GM21576 (cell line): ENCODE measurements around the gene PSME1.
A peak's percentile ranks its signal among the peaks of the same experiment; 100 is the strongest.

ENCODE experiments used
- ATAC-seq: cut with Tn5 transposase; IDR thresholded peaks from one replicate; pipeline ENCODE4 v1.9.1; 2021; ENCODE audit warnings: mild to moderate bottlenecking, moderate library complexity; ENCODE audit not compliant: unreplicated experiment

The PSME1 gene

GRCh38 chr14:24127673-24128072 is 8.3 kb upstream of the PSME1 start:
- no peak for ATAC-seq

- ATAC-seq = no peak
Observed at GRCh38 chr14:24129410-24129998, 6.5 kb upstream of the PSME1 start.

GRCh38 chr14:24130380-24130716 is 5.6 kb upstream of the PSME1 start, which contains the start of gene FITM1:
Gene FITM1, plus strand, starts transcription at chr14:24130659. Its CDS starts 905 bp downstream, at chr14:24131564.
- ATAC-seq = no peak

GRCh38 chr14:24130717-24131548 is 5.1 kb upstream of the PSME1 start:
- ATAC-seq = no peak

GRCh38 chr14:24131549-24131966 is 4.4 kb upstream of the PSME1 start:
- ATAC-seq = no peak

GRCh38 chr14:24132061-24132685 is 3.8 kb upstream of the PSME1 start:
- no peak for ATAC-seq

GRCh38 chr14:24132976-24133375 is 3.0 kb upstream of the PSME1 start:
- ATAC-seq = no peak

- no peak for ATAC-seq
Observed at GRCh38 chr14:24133735-24134134, 2.3 kb upstream of the PSME1 start.

- no peak for ATAC-seq
Observed at GRCh38 chr14:24135584-24135833, 485 bp upstream of the PSME1 start.

GRCh38 chr14:24136684-24137528 is 912 bp downstream of the PSME1 start:
- no peak for ATAC-seq

GRCh38 chr14:24137529-24138395 is 1.8 kb downstream of the PSME1 start:
- no peak for ATAC-seq

- ATAC-seq = no peak
Observed at GRCh38 chr14:24138396-24139271, 2.6 kb downstream of the PSME1 start.

GRCh38 chr14:24139272-24139934 is 3.4 kb downstream of the PSME1 start:
- no peak for ATAC-seq

GRCh38 chr14:24141097-24141880 is 5.3 kb downstream of the PSME1 start, which contains the start of gene EMC9:
Gene EMC9, minus strand, starts transcription at chr14:24141591. Its CDS starts 287 bp downstream, at chr14:24141304.
- ATAC-seq = peak; percentile 85

GRCh38 chr14:24143511-24143910 is 7.5 kb downstream of the PSME1 start:
- ATAC-seq = no peak

- ATAC-seq = no peak
Observed at GRCh38 chr14:24144451-24144850, 8.5 kb downstream of the PSME1 start.

GRCh38 chr14:24145219-24145618 is 9.2 kb downstream of the PSME1 start:
- ATAC-seq = no peak
